Esophagus muscularis mucosa (tissue), 4 donors: ENCODE measurements around the gene NDUFA13. TPM values are rescaled to one million over a fixed set of nuclear protein-coding genes. Genes with fewer than 3 reads are reported as not detected.

Experiments used
- DNase-seq: peaks from one replicate; pipeline ENCODE4 v3.0.0-alpha.2; 2017; ENCODE audit errors: extremely low spot score
- H3K27ac ChIP-seq, 4 donors: fragments of 200-600 bp; sonication (generic); replicated peaks in 1 of 4; 1 replicate in 3 of 4; 2 replicates in 1 of 4; pipeline ENCODE4 v1.5.1; 2016 to 2019; ENCODE audit warnings: mild to moderate bottlenecking in 1 of 4
- H3K27me3 ChIP-seq, 4 donors: fragments of 200-600 bp; sonication (generic); one replicate each; pipeline versions ENCODE4 v1.5.1 to v1.6.0; 2016 to 2019
- H3K36me3 ChIP-seq, 4 donors: fragments of 200-600 bp; sonication (generic); one replicate each; pipeline ENCODE4 v1.5.1; 2016 to 2019
- H3K4me1 ChIP-seq, 4 donors: fragments of 200-600 bp; sonication (generic); one replicate each; pipeline ENCODE4 v1.5.1; 2016 to 2019
- H3K4me3 ChIP-seq, 4 donors: fragments of 200-600 bp; sonication (generic); 1 replicate in 2 of 4; 2 replicates in 2 of 4; pipeline ENCODE4 v1.5.1; 2016 to 2019; ENCODE audit warnings: mild to moderate bottlenecking in 4 of 4, moderate library complexity in 1 of 4
- H3K9me3 ChIP-seq, 4 donors: fragments of 200-600 bp; sonication (generic); 1 replicate in 3 of 4; 2 replicates in 1 of 4; pipeline ENCODE4 v1.5.1; 2016 to 2019
- EP300 ChIP-seq: sonication (generic); formaldehyde crosslinking; IDR thresholded peaks from one replicate; pipeline ENCODE4 v1.6.1; 2017; ENCODE audit warnings: antibody characterized with exemption
- POLR2A ChIP-seq: fragments of 450-650 bp; IDR thresholded peaks from one replicate; pipeline ENCODE4 v1.6.1; 2017; ENCODE audit warnings: antibody characterized with exemption, moderate library complexity, mild to moderate bottlenecking, low read depth
- POLR2AphosphoS5 ChIP-seq, 2 donors: sonication (generic); formaldehyde crosslinking; IDR thresholded peaks; one replicate each; pipeline ENCODE4 v1.6.1; 2017; ENCODE audit warnings: antibody characterized with exemption in 2 of 2
- WGBS: methylation state at CpG from one replicate; pipeline ENCODE4 v1.1.5; 2018; 5-methylcytosine and 5-hydroxymethylcytosine counted together
- intact Hi-C: fragments of 100-400 bp; cut with DNase I; formaldehyde crosslinking; loops from one replicate; pipeline ENCODE4 v1.15.1; 2023
- total RNA-seq, 4 donors: library from RNA; depleted of rRNA; stranded (reverse); fragments of >200 nt; gene quantifications; one replicate each; pipeline versions ENCODE4 v1.1.0 to v1.2.1, GENCODE V29; 2016
- TF ChIP-seq, protein P1 (sequence below), 3 experiments: fragments of 200-600 bp in 2 of 3; fragments of 450-650 bp in 1 of 3; sonication (generic) in 2 of 3; IDR thresholded peaks; one replicate each; pipeline ENCODE4 v1.5.1; 2017 to 2019; ENCODE audit warnings: antibody characterized with exemption in 3 of 3, mild to moderate bottlenecking in 2 of 3, moderate library complexity in 1 of 3

NDUFA13 gene
- total RNA-seq, 4 donors from 2014 or later = 75.0 to 186 (median 141) TPM

DNA sequence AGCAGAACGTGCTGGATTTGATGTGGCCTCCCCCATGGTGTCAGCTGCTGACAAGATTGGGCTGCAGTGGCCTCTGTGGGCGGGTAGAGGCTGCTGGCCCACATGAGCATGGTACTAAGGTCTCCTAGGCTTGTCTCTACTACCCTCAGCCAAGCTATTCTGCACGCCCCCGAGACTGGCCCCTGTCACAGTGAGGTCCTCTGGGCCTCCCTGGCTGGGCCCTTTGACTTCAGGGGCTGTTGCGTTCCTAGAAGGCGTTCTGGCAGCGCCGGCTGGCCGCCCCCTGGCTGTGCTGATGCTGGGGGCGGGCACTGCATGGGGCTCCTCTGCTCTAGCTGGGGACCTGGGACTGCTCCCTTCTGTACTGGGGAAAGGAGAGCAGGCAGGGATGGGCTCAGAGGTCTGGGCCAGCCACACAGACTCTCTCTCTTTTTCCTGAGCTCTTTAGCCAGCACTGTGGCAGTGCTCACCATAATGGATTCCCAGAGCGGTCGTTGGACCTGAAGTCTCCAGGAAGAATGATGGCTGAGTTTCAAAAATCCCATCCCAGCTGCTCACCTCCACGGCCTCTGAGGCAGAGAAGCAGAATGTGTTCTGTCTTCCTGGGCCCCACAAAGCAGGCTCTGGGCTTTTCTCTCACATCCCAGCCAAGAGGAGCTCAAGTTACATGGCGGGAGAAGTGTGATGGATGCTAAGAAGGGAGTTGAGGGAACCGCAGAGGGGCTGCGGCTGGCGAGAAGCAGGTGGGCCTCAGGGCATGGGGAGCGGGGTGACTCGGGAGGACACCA is 33.0 kb upstream of the NDUFA13 start:
- Histone ChIP-seq H3K4me1 (peaks cover 15 to 34% (median 32%) of the 10 kb centered on the region in 4 donors), H3K27me3 (no peaks in the 10 kb centered on the region), H3K9me3 (no peaks in the 10 kb centered on the region), H3K27ac (no peak overlapping the region), H3K36me3 (peaks cover 0 to 27% (median 8%) of the 10 kb centered on the region in 4 donors), H3K4me3 (no peak overlapping the region)
- no peak for DNase-seq
- intact Hi-C loops = loop anchor here (10.0 kb wide), 1 partner anchor 68 kb away; no protein-coding TSS in a partner anchor
- 75% methylated on average over 14 of the region's 19 CpGs for WGBS
- TF ChIP-seq, protein P1, sequence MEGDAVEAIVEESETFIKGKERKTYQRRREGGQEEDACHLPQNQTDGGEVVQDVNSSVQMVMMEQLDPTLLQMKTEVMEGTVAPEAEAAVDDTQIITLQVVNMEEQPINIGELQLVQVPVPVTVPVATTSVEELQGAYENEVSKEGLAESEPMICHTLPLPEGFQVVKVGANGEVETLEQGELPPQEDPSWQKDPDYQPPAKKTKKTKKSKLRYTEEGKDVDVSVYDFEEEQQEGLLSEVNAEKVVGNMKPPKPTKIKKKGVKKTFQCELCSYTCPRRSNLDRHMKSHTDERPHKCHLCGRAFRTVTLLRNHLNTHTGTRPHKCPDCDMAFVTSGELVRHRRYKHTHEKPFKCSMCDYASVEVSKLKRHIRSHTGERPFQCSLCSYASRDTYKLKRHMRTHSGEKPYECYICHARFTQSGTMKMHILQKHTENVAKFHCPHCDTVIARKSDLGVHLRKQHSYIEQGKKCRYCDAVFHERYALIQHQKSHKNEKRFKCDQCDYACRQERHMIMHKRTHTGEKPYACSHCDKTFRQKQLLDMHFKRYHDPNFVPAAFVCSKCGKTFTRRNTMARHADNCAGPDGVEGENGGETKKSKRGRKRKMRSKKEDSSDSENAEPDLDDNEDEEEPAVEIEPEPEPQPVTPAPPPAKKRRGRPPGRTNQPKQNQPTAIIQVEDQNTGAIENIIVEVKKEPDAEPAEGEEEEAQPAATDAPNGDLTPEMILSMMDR (IDR thresholded peaks at IDR 0.05) = no peak
- TF ChIP-seq POLR2A (no peak), POLR2AphosphoS5 (IDR thresholded peaks at IDR 0.05) (no peak), EP300 (no peak)

DNA sequence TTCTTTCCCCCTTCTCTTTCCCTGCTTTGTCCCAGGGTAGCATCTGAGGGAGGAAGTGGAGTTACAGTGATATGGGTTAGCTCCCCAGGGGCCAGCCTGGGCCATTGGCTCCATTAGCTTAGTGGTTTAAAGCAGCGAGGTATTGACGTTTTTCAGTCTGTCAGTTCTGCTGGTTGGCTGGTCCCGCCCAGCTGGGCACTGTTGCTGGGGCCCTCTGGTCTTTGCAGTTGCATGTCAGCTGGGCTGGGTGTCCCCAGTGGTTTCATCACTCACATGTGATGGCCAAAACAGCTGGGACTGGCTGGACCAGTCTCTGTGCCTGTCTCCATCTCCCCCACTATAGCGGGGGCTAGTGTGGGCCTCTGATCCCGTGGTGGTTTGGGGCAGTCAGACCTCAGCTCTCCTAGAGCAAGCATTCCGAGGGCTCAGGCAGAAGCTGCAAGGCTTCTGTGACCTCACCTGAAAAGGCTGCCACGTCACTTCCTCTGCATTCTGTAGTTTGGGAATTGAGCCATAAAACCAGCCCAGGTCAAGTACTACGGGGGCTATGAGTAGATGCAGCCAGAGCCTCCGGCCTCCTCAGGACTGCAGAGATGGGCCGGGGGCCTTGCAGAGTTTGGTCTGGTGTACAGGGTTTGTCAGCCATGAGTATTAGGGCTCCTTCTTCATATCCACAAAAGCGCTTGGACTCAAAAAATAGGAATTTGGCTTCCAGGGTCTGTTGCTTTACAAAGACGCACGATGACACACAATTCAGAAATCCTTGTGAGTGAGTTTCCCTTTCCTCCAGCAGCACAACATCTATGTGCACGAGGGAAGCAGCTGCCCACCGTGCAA is 30.6 kb upstream of the NDUFA13 start:
- Histone ChIP-seq H3K27me3 (no peaks in the 10 kb centered on the region), H3K4me1 (peaks cover 38 to 58% (median 54%) of the 10 kb centered on the region in 4 donors), H3K9me3 (no peaks in the 10 kb centered on the region), H3K27ac (no peak overlapping the region), H3K36me3 (peaks cover 0 to 23% (median 8%) of the 10 kb centered on the region in 4 donors), H3K4me3 (no peak overlapping the region)
- TF ChIP-seq EP300 (no peak), POLR2AphosphoS5 (IDR thresholded peaks at IDR 0.05) (no peak), POLR2A (no peak)
- TF ChIP-seq, protein P1 (IDR thresholded peaks at IDR 0.05) = no peak
- intact Hi-C loops = loop anchor here (10.0 kb wide), 1 partner anchor 71 kb away; no protein-coding TSS in a partner anchor
- DNase-seq = no peak
- WGBS = 74% methylated on average over 11 of the region's 15 CpGs

DNA sequence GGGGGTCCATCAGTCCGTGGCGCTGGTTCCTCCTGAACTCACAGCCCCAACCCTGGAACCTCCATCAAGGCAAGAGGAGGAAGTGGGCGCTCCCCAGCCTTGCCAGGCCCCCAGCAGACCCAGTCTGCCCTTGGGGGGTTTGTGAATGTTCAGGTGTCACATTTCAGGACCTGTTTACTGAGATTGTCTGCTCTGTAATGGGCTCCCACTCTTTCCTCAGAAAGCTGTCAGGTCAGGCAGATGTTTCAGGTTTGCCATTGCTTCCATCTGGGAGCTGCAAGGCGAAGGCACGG is 30.1 kb upstream of the NDUFA13 start:
- Histone ChIP-seq H3K4me3 (no peak overlapping the region), H3K9me3 (no peaks in the 10 kb centered on the region), H3K36me3 (peaks cover 0 to 17% (median 6%) of the 10 kb centered on the region in 4 donors), H3K4me1 (peaks cover 40 to 63% (median 58%) of the 10 kb centered on the region in 4 donors), H3K27me3 (no peaks in the 10 kb centered on the region), H3K27ac (no peak overlapping the region)
- DNase-seq = no peak
- intact Hi-C loops = loop anchor here (10.0 kb wide), 1 partner anchor 71 kb away; no protein-coding TSS in a partner anchor
- TF ChIP-seq, protein P1 (IDR thresholded peaks at IDR 0.05) = no peak
- TF ChIP-seq EP300 = no peak
- TF ChIP-seq POLR2A = no peak
- TF ChIP-seq POLR2AphosphoS5 (IDR thresholded peaks at IDR 0.05) = no peak
- 87% methylated on average over 5 of the region's 5 CpGs for WGBS

DNA sequence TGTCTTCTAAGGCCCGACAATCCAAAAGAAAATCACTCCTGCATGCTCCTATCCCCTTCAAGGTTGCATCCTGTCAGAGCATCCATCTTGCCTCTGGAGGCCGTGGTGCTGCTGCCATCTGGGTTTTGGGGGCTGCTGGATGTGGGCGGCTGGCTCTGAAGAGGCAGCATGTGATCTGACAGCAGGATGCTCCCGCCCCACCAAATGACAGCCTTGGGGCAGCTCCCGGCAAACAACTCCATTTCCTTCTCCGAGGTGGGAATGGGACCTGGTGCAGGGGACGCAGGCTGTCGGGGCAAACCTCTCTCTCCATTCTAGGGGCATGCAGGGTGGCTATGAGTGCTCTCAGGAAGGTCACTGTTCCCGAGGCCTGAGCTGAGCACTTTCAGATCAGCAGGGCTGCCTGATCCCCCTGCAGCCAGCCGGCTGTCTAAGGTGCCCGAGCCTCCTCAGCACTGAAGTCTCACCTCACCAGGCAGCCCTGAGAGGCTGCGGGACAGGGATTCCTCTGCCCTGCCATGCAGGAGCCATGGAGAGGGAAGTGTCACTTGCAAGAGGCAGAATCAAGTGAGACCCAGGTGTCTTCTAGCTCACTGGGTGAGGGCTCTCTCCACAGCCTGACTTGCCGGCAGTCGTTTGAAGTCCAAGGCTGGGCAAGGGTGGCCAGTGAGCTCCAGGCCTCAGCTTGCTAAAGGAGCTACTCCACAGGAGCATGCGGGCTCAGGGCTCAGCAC is 29.5 kb upstream of the NDUFA13 start:
- DNase-seq = no peak
- TF ChIP-seq, protein P1 (IDR thresholded peaks at IDR 0.05) = no peak
- TF ChIP-seq EP300 = no peak
- no peak for TF ChIP-seq POLR2A
- Histone ChIP-seq H3K36me3 (peaks cover 0 to 13% (median 3%) of the 10 kb centered on the region in 4 donors), H3K27ac (no peak overlapping the region), H3K4me1 (peaks cover 40 to 63% (median 59%) of the 10 kb centered on the region in 4 donors), H3K4me3 (no peak overlapping the region), H3K27me3 (no peaks in the 10 kb centered on the region), H3K9me3 (no peaks in the 10 kb centered on the region)
- intact Hi-C loops = loop anchor here (10.0 kb wide), 1 partner anchor 72 kb away; no protein-coding TSS in a partner anchor
- 83% methylated on average over 3 of the region's 15 CpGs for WGBS
